ENCODE measurements around the gene GIMAP5.

The GIMAP5 gene

GRCh38 chr7:150737265-150738055 lies at the start of gene GIMAP5:
Gene GIMAP5 (plus strand): TSS chr7:150737418. CDS start chr7:150740885, 3,467 bp downstream.
- DNase-seq = peak in 2 of 4 experiments; percentile 26 to 30

- DNase-seq = no peak
These were observed 48.6 kb upstream of the GIMAP5 start for GRCh38 chr7:150688630-150689029.

- no peak for DNase-seq
These were observed 41.6 kb upstream of the GIMAP5 start for GRCh38 chr7:150695654-150696053.

- no peak for DNase-seq
These were observed 34.0 kb upstream of the GIMAP5 start for GRCh38 chr7:150703209-150703608.

- DNase-seq = no peak
These were observed 21.9 kb upstream of the GIMAP5 start for GRCh38 chr7:150715293-150715692.

- no peak for DNase-seq
These were observed 21.5 kb upstream of the GIMAP5 start for GRCh38 chr7:150715738-150716137.

- DNase-seq = peak in 1 of 4 experiments; percentile 23
These were observed 20.9 kb upstream of the GIMAP5 start, which contains the start of gene GIMAP1 for GRCh38 chr7:150716368-150716767. Gene GIMAP1 (plus strand): TSS chr7:150716613. CDS start chr7:150719048, 2,435 bp downstream.

- DNase-seq = no peak
These were observed 20.3 kb upstream of the GIMAP5 start for GRCh38 chr7:150716939-150717338.

GRCh38 chr7:150717814-150718420 lies 19.3 kb upstream of the GIMAP5 start:
- DNase-seq = no peak

GRCh38 chr7:150719436-150719835 lies 17.8 kb upstream of the GIMAP5 start:
- DNase-seq = no peak

- no peak for DNase-seq
These were observed 17.0 kb upstream of the GIMAP5 start for GRCh38 chr7:150719960-150720891.

GRCh38 chr7:150721970-150722373 lies 15.2 kb upstream of the GIMAP5 start:
- no peak for DNase-seq

- DNase-seq = no peak
These were observed 14.7 kb upstream of the GIMAP5 start for GRCh38 chr7:150722431-150722931.

GRCh38 chr7:150723467-150723866 lies 13.8 kb upstream of the GIMAP5 start:
- DNase-seq = no peak

- DNase-seq = no peak
These were observed 9.8 kb upstream of the GIMAP5 start for GRCh38 chr7:150727381-150727780.

- no peak for DNase-seq
These were observed 9.2 kb upstream of the GIMAP5 start for GRCh38 chr7:150728011-150728410.

- DNase-seq = no peak
These were observed 8.6 kb upstream of the GIMAP5 start for GRCh38 chr7:150728609-150729008.

- no peak for DNase-seq
These were observed 5.3 kb upstream of the GIMAP5 start for GRCh38 chr7:150731916-150732315.

GRCh38 chr7:150732786-150733481 lies 4.3 kb upstream of the GIMAP5 start:
- no peak for DNase-seq

- DNase-seq = no peak
These were observed 3.6 kb upstream of the GIMAP5 start for GRCh38 chr7:150733482-150734095.

- DNase-seq = no peak
These were observed 3.0 kb upstream of the GIMAP5 start for GRCh38 chr7:150734254-150734653.

Measured in activated CD4-positive, CD25-positive, alpha-beta regulatory T cell (primary cell).